Loucy (cell line): ENCODE measurements around the gene WRAP73.

Source experiments
- H2AFZ ChIP-seq: fragments of 200-600 bp; sonication (generic); 2 replicates; pipeline ENCODE4 v1.6.0; 2016; ENCODE audit warnings: antibody characterized with exemption, mild to moderate bottlenecking, low read length, moderate library complexity
- H3F3A ChIP-seq: fragments of 200-600 bp; 2 replicates; pipeline ENCODE4 v1.6.0; 2016; ENCODE audit warnings: antibody characterized with exemption, low read depth, mild to moderate bottlenecking
- H3K27me3 ChIP-seq: fragments of 200-600 bp; sonication (generic); 2 replicates; pipeline ENCODE4 v1.6.1; 2014; ENCODE audit warnings: low read length, mild to moderate bottlenecking; ENCODE audit not compliant: insufficient read depth, poor library complexity, severe bottlenecking
- H3K36me3 ChIP-seq: fragments of 200-600 bp; sonication (generic); 2 replicates; pipeline ENCODE4 v1.6.1; 2016; ENCODE audit warnings: low read length; ENCODE audit not compliant: insufficient read depth
- H3K4me1 ChIP-seq: fragments of 200-600 bp; sonication (generic); 2 replicates; pipeline ENCODE4 v1.5.1; 2014; ENCODE audit warnings: low read length, mild to moderate bottlenecking; ENCODE audit not compliant: insufficient read depth, poor library complexity, severe bottlenecking
- H3K4me2 ChIP-seq: fragments of 200-600 bp; sonication (generic); 2 replicates; pipeline ENCODE4 v1.6.0; 2014; ENCODE audit warnings: antibody characterized with exemption, low read length, low read depth, mild to moderate bottlenecking; ENCODE audit not compliant: poor library complexity, severe bottlenecking
- H3K4me3 ChIP-seq: fragments of 200-600 bp; sonication (generic); 2 replicates; pipeline ENCODE4 v1.5.1; 2014; ENCODE audit warnings: low read length, mild to moderate bottlenecking, mixed read lengths; ENCODE audit not compliant: poor library complexity, severe bottlenecking
- H3K79me2 ChIP-seq: fragments of 200-600 bp; sonication (generic); 2 replicates; pipeline ENCODE4 v1.6.1; 2014; ENCODE audit warnings: low read length; ENCODE audit not compliant: insufficient read depth
- H3K9ac ChIP-seq: fragments of 200-600 bp; sonication (generic); 2 replicates; pipeline ENCODE4 v1.6.0; 2014; ENCODE audit warnings: mild to moderate bottlenecking, low read depth, low read length, moderate library complexity; ENCODE audit not compliant: poor library complexity, severe bottlenecking
- H3K9me2 ChIP-seq: fragments of 200-600 bp; sonication (generic); replicated peaks from 2 replicates; pipeline ENCODE4 v1.6.1; 2016; ENCODE audit warnings: low read depth, low read length, mixed read lengths
- H3K9me3 ChIP-seq: fragments of 200-600 bp; sonication (generic); 2 replicates; pipeline ENCODE4 v1.6.1; 2014; ENCODE audit warnings: mild to moderate bottlenecking, antibody characterized with exemption, low read length, low read depth; ENCODE audit not compliant: insufficient read depth
- H4K20me1 ChIP-seq: fragments of 200-600 bp; sonication (generic); 2 replicates; pipeline ENCODE4 v1.6.0; 2014; ENCODE audit warnings: antibody characterized with exemption, low read length, mild to moderate bottlenecking; ENCODE audit not compliant: insufficient read depth, poor library complexity, severe bottlenecking
- CTCF ChIP-seq: fragments of 200-600 bp; sonication (generic); conservative IDR thresholded peaks from 2 replicates; pipeline ENCODE4 v1.5.1; 2014; ENCODE audit warnings: mild to moderate bottlenecking, antibody characterized with exemption, low read length
- EZH2phosphoT487 ChIP-seq: fragments of 200-600 bp; IDR thresholded peaks from 2 replicates; pipeline ENCODE4 v1.6.1; 2018; ENCODE audit warnings: antibody characterized with exemption, mild to moderate bottlenecking, moderate library complexity, borderline replicate concordance

Gene WRAP73

GRCh38 chr1:3638027-3638426, 11.9 kb downstream of the WRAP73 start:
- peaks cover 49% of the 10 kb centered on the region; the same call in 1 of the 2 replicates for H3K36me3 ChIP-seq
- H3K4me1 ChIP-seq: no peaks in the 10 kb centered on the region

GRCh38 chr1:3636531-3636930, 13.4 kb downstream of the WRAP73 start:
- Histone ChIP-seq H3K4me2 (no peak overlapping the region), H3K4me3 (no peak overlapping the region), H4K20me1 (no peaks in the 10 kb centered on the region), H3K9me3 (no peaks in the 10 kb centered on the region), H3K27me3 (no peaks in the 10 kb centered on the region), H3K9me2 (no peaks in the 10 kb centered on the region), H3K36me3 (peaks cover 49% of the 10 kb centered on the region; the same call in 1 of the 2 replicates), H3K4me1 (no peaks in the 10 kb centered on the region), H2AFZ (no peak overlapping the region), H3F3A (no peaks in the 10 kb centered on the region), H3K79me2 (no peaks in the 10 kb centered on the region), H3K9ac (no peak overlapping the region)
- TF ChIP-seq EZH2phosphoT487 (no peak), CTCF (no peak)

More at GRCh38 chr1:3638027-3638426, 11.9 kb downstream of the WRAP73 start:
- H3K9ac ChIP-seq: no peak overlapping the region
- no peaks in the 10 kb centered on the region for H3K9me3 ChIP-seq
- H3K9me2 ChIP-seq: no peaks in the 10 kb centered on the region
- H3F3A ChIP-seq: no peaks in the 10 kb centered on the region
- no peaks in the 10 kb centered on the region for H4K20me1 ChIP-seq
- H3K79me2 ChIP-seq: no peaks in the 10 kb centered on the region
- H3K27me3 ChIP-seq: no peaks in the 10 kb centered on the region
- TF ChIP-seq CTCF: no peak
- no peak for TF ChIP-seq EZH2phosphoT487
- H2AFZ ChIP-seq: no peak overlapping the region
- no peak overlapping the region for H3K4me3 ChIP-seq
- H3K4me2 ChIP-seq: no peak overlapping the region

- Histone ChIP-seq H3K9me3 (no peaks in the 10 kb centered on the region), H3K9ac (no peak overlapping the region), H2AFZ (no peak overlapping the region), H3K36me3 (peaks cover 49% of the 10 kb centered on the region; the same call in 1 of the 2 replicates), H3K27me3 (no peaks in the 10 kb centered on the region), H3K4me1 (no peaks in the 10 kb centered on the region), H4K20me1 (no peaks in the 10 kb centered on the region), H3F3A (no peaks in the 10 kb centered on the region), H3K4me3 (no peak overlapping the region), H3K4me2 (no peak overlapping the region), H3K79me2 (no peaks in the 10 kb centered on the region), H3K9me2 (no peaks in the 10 kb centered on the region)
- TF ChIP-seq CTCF (no peak), EZH2phosphoT487 (no peak)
Observed at GRCh38 chr1:3636080-3636479, 13.8 kb downstream of the WRAP73 start.
